ENCODE data around the gene UBC.
"Not testable (repeated sequence)": the region's sequence is repeated elsewhere in the genome, so short reads cannot be mapped to it uniquely, and the experiment has no call there.

The UBC gene

DNA sequence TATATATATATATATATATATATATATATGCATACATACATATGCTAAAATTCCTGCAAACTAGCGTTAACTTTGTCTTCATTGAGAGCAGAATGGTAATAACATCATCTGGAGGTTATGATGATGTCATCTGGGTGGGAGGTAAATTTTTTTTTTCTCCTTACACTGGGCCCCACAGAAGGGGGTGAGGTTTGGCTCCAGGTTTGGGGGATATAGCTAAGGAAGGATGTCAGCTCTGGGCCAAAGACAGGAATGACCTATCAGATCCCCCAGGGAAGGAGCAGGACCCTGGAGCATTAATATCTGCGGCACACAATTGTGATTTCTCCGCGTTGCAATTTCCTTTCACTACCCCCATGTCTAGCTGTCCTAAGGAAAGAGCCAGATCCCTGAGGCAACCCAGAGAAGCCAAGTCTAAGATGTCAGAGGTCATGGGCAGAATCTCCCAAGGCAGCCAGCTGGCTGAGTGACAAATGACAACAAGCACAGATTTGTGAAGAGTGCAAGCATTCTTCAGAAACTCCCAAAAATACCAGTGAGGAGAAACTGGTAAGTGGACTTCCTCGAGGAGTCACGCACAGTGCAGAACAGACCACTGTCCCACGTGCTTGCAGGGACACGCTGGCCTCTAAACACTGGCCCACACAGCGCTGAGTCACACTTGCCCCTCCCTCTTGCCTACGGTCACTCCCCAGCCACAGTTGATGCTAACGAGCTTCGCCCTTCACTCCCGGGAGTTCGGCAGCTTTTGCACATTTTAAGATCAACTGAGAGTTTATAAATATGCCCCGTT, 9.9 kb downstream of the UBC start:
- Histone ChIP-seq H3K79me2 (ENCODE audit: insufficient read depth, low read length) (peaks cover under 1% of the 10 kb centered on the region; the same call in 1 of the 2 replicates), H3K9me2 (replicated peaks; ENCODE audit: low read depth, low read length) (no peaks in the 10 kb centered on the region), H3K9me3 (ENCODE audit: insufficient read depth, low read depth, low read length) (no peaks in the 10 kb centered on the region), H3K4me1 (ENCODE audit: insufficient read depth, low read length, poor library complexity, severe bottlenecking) (no peaks in the 10 kb centered on the region), H3K9ac (ENCODE audit: low read depth, low read length, poor library complexity, severe bottlenecking) (no peak overlapping the region), H2AFZ (ENCODE audit: low read length) (no peak overlapping the region), H3K27me3 (ENCODE audit: insufficient read depth, low read length, poor library complexity, severe bottlenecking) (no peaks in the 10 kb centered on the region), H3K4me2 (ENCODE audit: low read depth, low read length, poor library complexity, severe bottlenecking) (no peak overlapping the region), H3K36me3 (ENCODE audit: insufficient read depth, low read length) (no peaks in the 10 kb centered on the region), H3F3A (ENCODE audit: low read depth) (no peaks in the 10 kb centered on the region), H4K20me1 (ENCODE audit: insufficient read depth, low read length, poor library complexity, severe bottlenecking) (no peaks in the 10 kb centered on the region), H3K4me3 (ENCODE audit: low read length, poor library complexity, severe bottlenecking) (no peak overlapping the region)
- TF ChIP-seq, protein P1, sequence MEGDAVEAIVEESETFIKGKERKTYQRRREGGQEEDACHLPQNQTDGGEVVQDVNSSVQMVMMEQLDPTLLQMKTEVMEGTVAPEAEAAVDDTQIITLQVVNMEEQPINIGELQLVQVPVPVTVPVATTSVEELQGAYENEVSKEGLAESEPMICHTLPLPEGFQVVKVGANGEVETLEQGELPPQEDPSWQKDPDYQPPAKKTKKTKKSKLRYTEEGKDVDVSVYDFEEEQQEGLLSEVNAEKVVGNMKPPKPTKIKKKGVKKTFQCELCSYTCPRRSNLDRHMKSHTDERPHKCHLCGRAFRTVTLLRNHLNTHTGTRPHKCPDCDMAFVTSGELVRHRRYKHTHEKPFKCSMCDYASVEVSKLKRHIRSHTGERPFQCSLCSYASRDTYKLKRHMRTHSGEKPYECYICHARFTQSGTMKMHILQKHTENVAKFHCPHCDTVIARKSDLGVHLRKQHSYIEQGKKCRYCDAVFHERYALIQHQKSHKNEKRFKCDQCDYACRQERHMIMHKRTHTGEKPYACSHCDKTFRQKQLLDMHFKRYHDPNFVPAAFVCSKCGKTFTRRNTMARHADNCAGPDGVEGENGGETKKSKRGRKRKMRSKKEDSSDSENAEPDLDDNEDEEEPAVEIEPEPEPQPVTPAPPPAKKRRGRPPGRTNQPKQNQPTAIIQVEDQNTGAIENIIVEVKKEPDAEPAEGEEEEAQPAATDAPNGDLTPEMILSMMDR (conservative IDR thresholded peaks at IDR 0.05; ENCODE audit: low read length): no peak
- no peak for TF ChIP-seq EZH2phosphoT487 (IDR thresholded peaks at IDR 0.05; ENCODE audit: borderline replicate concordance)

DNA sequence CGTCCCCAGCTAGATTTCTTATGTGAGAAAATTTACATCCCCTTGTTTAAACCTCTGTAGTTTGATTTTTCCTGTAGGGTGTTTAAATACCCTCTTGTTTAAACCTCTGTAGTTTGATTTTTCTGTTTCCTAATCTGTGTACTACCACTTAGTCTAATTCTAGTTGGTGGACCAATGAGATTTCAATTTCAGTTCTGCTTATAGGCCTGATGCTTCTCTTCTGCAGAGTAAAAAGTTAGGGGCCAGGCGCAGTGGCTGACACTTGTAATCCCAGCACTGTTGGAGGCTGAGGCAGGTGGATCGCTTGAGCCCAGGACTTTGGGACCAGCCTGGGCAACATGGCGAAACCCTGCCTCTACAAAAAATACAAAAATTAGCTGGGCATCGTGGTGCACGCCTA, 11.5 kb downstream of the UBC start:
- Histone ChIP-seq H3K9me3 (ENCODE audit: insufficient read depth, low read depth, low read length) (no peaks in the 10 kb centered on the region), H4K20me1 (ENCODE audit: insufficient read depth, low read length, poor library complexity, severe bottlenecking) (no peaks in the 10 kb centered on the region), H2AFZ (ENCODE audit: low read length) (no peak overlapping the region), H3K9me2 (replicated peaks; ENCODE audit: low read depth, low read length) (no peaks in the 10 kb centered on the region), H3K4me2 (ENCODE audit: low read depth, low read length, poor library complexity, severe bottlenecking) (no peak overlapping the region), H3K9ac (ENCODE audit: low read depth, low read length, poor library complexity, severe bottlenecking) (no peak overlapping the region), H3K4me1 (ENCODE audit: insufficient read depth, low read length, poor library complexity, severe bottlenecking) (peaks cover 4% of the 10 kb centered on the region), H3K27me3 (ENCODE audit: insufficient read depth, low read length, poor library complexity, severe bottlenecking) (no peaks in the 10 kb centered on the region), H3K36me3 (ENCODE audit: insufficient read depth, low read length) (no peaks in the 10 kb centered on the region), H3F3A (ENCODE audit: low read depth) (no peaks in the 10 kb centered on the region), H3K4me3 (ENCODE audit: low read length, poor library complexity, severe bottlenecking) (no peak overlapping the region), H3K79me2 (ENCODE audit: insufficient read depth, low read length) (no peaks in the 10 kb centered on the region)
- no peak for TF ChIP-seq EZH2phosphoT487 (IDR thresholded peaks at IDR 0.05; ENCODE audit: borderline replicate concordance)
- TF ChIP-seq, protein P1 (conservative IDR thresholded peaks at IDR 0.05; ENCODE audit: low read length): no peak

DNA sequence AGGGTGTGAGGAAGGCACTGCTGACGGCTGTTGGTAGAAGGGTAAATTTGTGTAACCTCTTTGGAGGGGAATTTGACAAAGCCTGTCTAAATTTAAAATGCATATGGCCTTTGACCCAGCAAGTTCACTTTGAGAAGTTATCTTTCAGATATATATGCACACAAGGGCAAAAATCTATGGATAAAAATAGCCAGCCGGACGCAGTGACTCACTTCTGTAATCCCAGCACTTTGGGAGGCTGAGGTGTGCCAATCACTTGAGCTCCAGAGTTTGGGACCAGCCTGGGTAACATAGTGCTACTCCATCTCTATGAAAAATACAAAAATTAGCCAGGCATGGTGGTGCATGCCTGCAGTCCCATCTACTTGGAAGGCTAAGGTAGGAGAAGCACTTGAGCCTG, 13.4 kb downstream of the UBC start:
- Histone ChIP-seq H3K9ac (ENCODE audit: low read depth, low read length, poor library complexity, severe bottlenecking) (no peak overlapping the region), H3K36me3 (ENCODE audit: insufficient read depth, low read length) (no peaks in the 10 kb centered on the region), H3K4me1 (ENCODE audit: insufficient read depth, low read length, poor library complexity, severe bottlenecking) (peaks cover 4% of the 10 kb centered on the region), H3K4me2 (ENCODE audit: low read depth, low read length, poor library complexity, severe bottlenecking) (no peak overlapping the region), H3K9me2 (replicated peaks; ENCODE audit: low read depth, low read length) (no peaks in the 10 kb centered on the region), H3F3A (ENCODE audit: low read depth) (no peaks in the 10 kb centered on the region), H3K9me3 (ENCODE audit: insufficient read depth, low read depth, low read length) (no peaks in the 10 kb centered on the region), H3K27me3 (ENCODE audit: insufficient read depth, low read length, poor library complexity, severe bottlenecking) (no peaks in the 10 kb centered on the region), H3K79me2 (ENCODE audit: insufficient read depth, low read length) (no peaks in the 10 kb centered on the region), H2AFZ (ENCODE audit: low read length) (no peak overlapping the region), H4K20me1 (ENCODE audit: insufficient read depth, low read length, poor library complexity, severe bottlenecking) (no peaks in the 10 kb centered on the region), H3K4me3 (ENCODE audit: low read length, poor library complexity, severe bottlenecking) (no peak overlapping the region)
- TF ChIP-seq EZH2phosphoT487 (IDR thresholded peaks at IDR 0.05; ENCODE audit: borderline replicate concordance): no peak
- TF ChIP-seq, protein P1 (conservative IDR thresholded peaks at IDR 0.05; ENCODE audit: low read length): no peak

DNA sequence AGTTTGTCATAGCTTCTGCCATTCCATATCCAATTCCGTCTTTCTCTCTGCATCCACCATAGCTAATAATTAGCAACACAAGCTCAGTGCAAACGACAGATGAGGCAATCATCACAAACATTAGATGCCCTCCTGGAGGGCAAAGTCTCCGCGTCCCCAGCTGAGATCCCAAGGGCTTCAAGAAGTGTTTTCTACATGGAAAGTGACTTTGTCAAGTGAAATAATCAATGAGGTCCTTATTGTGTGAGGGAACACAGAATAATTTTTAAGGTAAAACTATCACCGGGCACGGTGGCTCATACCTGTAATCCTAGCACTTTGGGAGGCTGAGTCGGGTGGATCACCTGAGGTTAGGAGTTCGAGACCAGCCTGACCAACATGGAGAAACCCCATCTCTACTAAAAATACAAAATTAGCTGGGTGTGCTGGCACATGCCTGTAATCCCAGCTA, 14.1 kb downstream of the UBC start:
- H3K4me3 ChIP-seq (ENCODE audit: low read length, poor library complexity, severe bottlenecking); H4K20me1 ChIP-seq (ENCODE audit: insufficient read depth, low read length, poor library complexity, severe bottlenecking); H2AFZ ChIP-seq (ENCODE audit: low read length); H3K4me2 ChIP-seq (ENCODE audit: low read depth, low read length, poor library complexity, severe bottlenecking); H3K9ac ChIP-seq (ENCODE audit: low read depth, low read length, poor library complexity, severe bottlenecking); H3K27me3 ChIP-seq (ENCODE audit: insufficient read depth, low read length, poor library complexity, severe bottlenecking); H3K9me2 ChIP-seq (replicated peaks; ENCODE audit: low read depth, low read length); H3F3A ChIP-seq (ENCODE audit: low read depth); H3K9me3 ChIP-seq (ENCODE audit: insufficient read depth, low read depth, low read length); H3K79me2 ChIP-seq (ENCODE audit: insufficient read depth, low read length); H3K36me3 ChIP-seq (ENCODE audit: insufficient read depth, low read length); H3K4me1 ChIP-seq (ENCODE audit: insufficient read depth, low read length, poor library complexity, severe bottlenecking): not testable (repeated sequence)

All from Loucy (cell line).